HepG2 (cell line): Measurements from ENCODE around the gene QRFP. TPM values are rescaled to one million over a fixed set of nuclear protein-coding genes. Genes with fewer than 3 reads are reported as not detected.

Experiments
- CEBPG ChIP-seq: IDR thresholded peaks from 2 replicates; pipeline ENCODE4 v1.6.1; 2016
- ISL2 ChIP-seq: sonication (generic); formaldehyde crosslinking; IDR thresholded peaks from 2 replicates; pipeline ENCODE4 v1.5.0; 2020; ENCODE audit warnings: missing genetic modification reagents
- JDP2 ChIP-seq: sonication (generic); formaldehyde crosslinking; IDR thresholded peaks from 2 replicates; pipeline ENCODE4 v1.8.1; 2022; ENCODE audit warnings: missing genetic modification reagents, borderline replicate concordance
- MAX ChIP-seq: IDR thresholded peaks from 2 replicates; pipeline ENCODE4 v1.6.1; 2012; ENCODE audit warnings: inconsistent platforms
- NFAT5 ChIP-seq: sonication (generic); formaldehyde crosslinking; IDR thresholded peaks from 2 replicates; pipeline ENCODE4 v1.4.0; 2020; ENCODE audit warnings: missing genetic modification reagents
- RCOR2 ChIP-seq: IDR thresholded peaks from 2 replicates; pipeline ENCODE4 v1.6.1; 2016; ENCODE audit warnings: missing biosample characterization, missing genetic modification reagents
- TBX2 ChIP-seq: sonication (generic); formaldehyde crosslinking; IDR thresholded peaks from 2 replicates; pipeline ENCODE4 v1.5.0; 2020; ENCODE audit warnings: missing genetic modification reagents, mild to moderate bottlenecking, borderline replicate concordance
- USF2 ChIP-seq, 2 experiments: sonication (generic) in 1 of 2; formaldehyde crosslinking in 1 of 2; IDR thresholded peaks; 2 replicates each; pipeline versions ENCODE4 v1.5.1 to v1.6.1; 2011 to 2020; ENCODE audit warnings: borderline replicate concordance in 1 of 2, low read depth in 1 of 2, low read length in 1 of 2, mild to moderate bottlenecking in 1 of 2, missing genetic modification reagents in 1 of 2, moderate library complexity in 1 of 2
- ZNF383 ChIP-seq: sonication (generic); formaldehyde crosslinking; IDR thresholded peaks from 2 replicates; pipeline ENCODE4 v1.4.0; 2020; ENCODE audit warnings: missing genetic modification reagents, mild to moderate bottlenecking, borderline replicate concordance
- polyA plus RNA-seq, 8 experiments: library from polyadenylated mRNA; depleted of rRNA in 3 of 8; stranded (reverse) in 7 of 8; unstranded in 1 of 8; fragments of >200 nt; fragmentation: Illumina TruSeq in 4 of 8; extraction: Trizol in 4 of 8; gene quantifications; 2 replicates each; pipeline versions ENCODE4 v1.2.1 to v1.2.3, GENCODE V29; 2011 to 2016; ENCODE audit warnings: low read depth in 4 of 8, missing spikeins in 1 of 8, mixed read lengths in 1 of 8; ENCODE audit not compliant: insufficient read depth in 1 of 8
- total RNA-seq, 5 experiments: library from RNA; depleted of rRNA; stranded (reverse); fragments of >200 nt; fragmentation: Illumina TruSeq; extraction: Trizol; gene quantifications; 2 replicates each; pipeline ENCODE4 v1.2.3, GENCODE V29; 2016; ENCODE audit warnings: low read depth in 1 of 5
- TF ChIP-seq, protein P1 (sequence below): sonication (generic); formaldehyde crosslinking; IDR thresholded peaks from 2 replicates; pipeline ENCODE4; 2020; ENCODE audit warnings: missing genetic modification reagents, mild to moderate bottlenecking, borderline replicate concordance
- TF ChIP-seq, protein P2 (sequence below): sonication (generic); formaldehyde crosslinking; IDR thresholded peaks from 2 replicates; pipeline ENCODE4 v1.5.0; 2020; ENCODE audit warnings: mild to moderate bottlenecking, missing genetic modification reagents
- TF ChIP-seq, protein P3 (sequence below): sonication (generic); formaldehyde crosslinking; IDR thresholded peaks from 2 replicates; pipeline ENCODE4 v1.4.0; 2020; ENCODE audit warnings: missing genetic modification reagents

QRFP gene
- total and polyA plus RNA-seq, 2 of the 13 experiments (the other 11 are each of a cell fraction or from before 2014, with no cell fraction given): not detected

DNA sequence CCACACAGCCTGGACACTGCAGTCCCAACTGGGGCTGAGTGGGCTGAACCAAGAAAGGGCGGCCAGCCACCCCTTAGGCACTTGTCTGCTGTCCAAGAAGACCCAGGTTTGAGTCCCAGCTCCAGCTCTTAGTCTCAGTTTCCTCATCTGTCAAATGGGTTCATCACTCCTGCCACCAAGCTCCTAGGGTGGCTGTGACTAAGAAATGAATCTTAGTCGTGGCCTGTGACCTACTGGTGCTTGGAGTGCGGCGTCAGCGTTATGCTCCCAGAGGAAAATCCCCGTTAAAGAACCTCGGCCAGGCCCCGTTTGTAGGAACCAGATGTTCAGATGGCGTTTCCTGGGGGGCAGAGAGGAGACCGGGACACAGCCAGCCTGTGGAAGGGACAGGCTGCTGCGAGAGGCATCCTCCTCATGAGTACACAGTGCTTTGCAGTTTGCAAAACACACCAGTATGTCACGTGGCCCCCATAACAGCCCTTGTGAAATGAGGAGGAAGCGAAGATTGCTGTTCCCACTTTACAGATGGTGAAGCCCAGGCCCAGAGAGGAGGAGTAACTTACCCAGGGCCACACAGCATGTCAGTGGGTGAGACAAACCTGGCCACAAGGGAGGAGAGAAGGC, 39.1 kb upstream of the QRFP start (continued):
- TF ChIP-seq NFAT5 (CRISPR knock-in tag) (no peak), ISL2 (CRISPR knock-in tag) (0 out of 2 replicates have a peak, but pooled peaks have one; percentile 6), USF2 (IDR thresholded peaks at IDR 0.05; ENCODE audit: low read depth, low read length) (peak; percentile 52; the same call in 1 of the 2 replicates), USF2 (CRISPR knock-in tag; IDR thresholded peaks at IDR 0.05; ENCODE audit: borderline replicate concordance) (peak; percentile 76; the same call in 1 of the 2 replicates), JDP2 (CRISPR knock-in tag) (no peak), ZNF383 (no peak), TBX2 (CRISPR knock-in tag) (0 out of 2 replicates have a peak, but pooled peaks have one; percentile 9), CEBPG (peak; percentile 35; the same call in 1 of the 2 replicates), MAX (peak; percentile 26; the same call in 1 of the 2 replicates), RCOR2 (peak; percentile 20; the same call in 1 of the 2 replicates)
- TF ChIP-seq, protein P1, sequence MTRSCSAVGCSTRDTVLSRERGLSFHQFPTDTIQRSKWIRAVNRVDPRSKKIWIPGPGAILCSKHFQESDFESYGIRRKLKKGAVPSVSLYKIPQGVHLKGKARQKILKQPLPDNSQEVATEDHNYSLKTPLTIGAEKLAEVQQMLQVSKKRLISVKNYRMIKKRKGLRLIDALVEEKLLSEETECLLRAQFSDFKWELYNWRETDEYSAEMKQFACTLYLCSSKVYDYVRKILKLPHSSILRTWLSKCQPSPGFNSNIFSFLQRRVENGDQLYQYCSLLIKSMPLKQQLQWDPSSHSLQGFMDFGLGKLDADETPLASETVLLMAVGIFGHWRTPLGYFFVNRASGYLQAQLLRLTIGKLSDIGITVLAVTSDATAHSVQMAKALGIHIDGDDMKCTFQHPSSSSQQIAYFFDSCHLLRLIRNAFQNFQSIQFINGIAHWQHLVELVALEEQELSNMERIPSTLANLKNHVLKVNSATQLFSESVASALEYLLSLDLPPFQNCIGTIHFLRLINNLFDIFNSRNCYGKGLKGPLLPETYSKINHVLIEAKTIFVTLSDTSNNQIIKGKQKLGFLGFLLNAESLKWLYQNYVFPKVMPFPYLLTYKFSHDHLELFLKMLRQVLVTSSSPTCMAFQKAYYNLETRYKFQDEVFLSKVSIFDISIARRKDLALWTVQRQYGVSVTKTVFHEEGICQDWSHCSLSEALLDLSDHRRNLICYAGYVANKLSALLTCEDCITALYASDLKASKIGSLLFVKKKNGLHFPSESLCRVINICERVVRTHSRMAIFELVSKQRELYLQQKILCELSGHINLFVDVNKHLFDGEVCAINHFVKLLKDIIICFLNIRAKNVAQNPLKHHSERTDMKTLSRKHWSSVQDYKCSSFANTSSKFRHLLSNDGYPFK (CRISPR knock-in tag): no peak
- TF ChIP-seq, protein P2, sequence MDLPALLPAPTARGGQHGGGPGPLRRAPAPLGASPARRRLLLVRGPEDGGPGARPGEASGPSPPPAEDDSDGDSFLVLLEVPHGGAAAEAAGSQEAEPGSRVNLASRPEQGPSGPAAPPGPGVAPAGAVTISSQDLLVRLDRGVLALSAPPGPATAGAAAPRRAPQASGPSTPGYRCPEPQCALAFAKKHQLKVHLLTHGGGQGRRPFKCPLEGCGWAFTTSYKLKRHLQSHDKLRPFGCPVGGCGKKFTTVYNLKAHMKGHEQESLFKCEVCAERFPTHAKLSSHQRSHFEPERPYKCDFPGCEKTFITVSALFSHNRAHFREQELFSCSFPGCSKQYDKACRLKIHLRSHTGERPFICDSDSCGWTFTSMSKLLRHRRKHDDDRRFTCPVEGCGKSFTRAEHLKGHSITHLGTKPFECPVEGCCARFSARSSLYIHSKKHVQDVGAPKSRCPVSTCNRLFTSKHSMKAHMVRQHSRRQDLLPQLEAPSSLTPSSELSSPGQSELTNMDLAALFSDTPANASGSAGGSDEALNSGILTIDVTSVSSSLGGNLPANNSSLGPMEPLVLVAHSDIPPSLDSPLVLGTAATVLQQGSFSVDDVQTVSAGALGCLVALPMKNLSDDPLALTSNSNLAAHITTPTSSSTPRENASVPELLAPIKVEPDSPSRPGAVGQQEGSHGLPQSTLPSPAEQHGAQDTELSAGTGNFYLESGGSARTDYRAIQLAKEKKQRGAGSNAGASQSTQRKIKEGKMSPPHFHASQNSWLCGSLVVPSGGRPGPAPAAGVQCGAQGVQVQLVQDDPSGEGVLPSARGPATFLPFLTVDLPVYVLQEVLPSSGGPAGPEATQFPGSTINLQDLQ: no peak
- TF ChIP-seq, protein P3, sequence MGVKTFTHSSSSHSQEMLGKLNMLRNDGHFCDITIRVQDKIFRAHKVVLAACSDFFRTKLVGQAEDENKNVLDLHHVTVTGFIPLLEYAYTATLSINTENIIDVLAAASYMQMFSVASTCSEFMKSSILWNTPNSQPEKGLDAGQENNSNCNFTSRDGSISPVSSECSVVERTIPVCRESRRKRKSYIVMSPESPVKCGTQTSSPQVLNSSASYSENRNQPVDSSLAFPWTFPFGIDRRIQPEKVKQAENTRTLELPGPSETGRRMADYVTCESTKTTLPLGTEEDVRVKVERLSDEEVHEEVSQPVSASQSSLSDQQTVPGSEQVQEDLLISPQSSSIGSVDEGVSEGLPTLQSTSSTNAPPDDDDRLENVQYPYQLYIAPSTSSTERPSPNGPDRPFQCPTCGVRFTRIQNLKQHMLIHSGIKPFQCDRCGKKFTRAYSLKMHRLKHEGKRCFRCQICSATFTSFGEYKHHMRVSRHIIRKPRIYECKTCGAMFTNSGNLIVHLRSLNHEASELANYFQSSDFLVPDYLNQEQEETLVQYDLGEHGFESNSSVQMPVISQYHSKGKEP (CRISPR knock-in tag): no peak
